GM12801 (cell line): ENCODE results near the gene CFAP251.

Source experiments
- TF ChIP-seq, protein P1 (sequence below): IDR thresholded peaks from one replicate; pipeline ENCODE4 v1.5.1; 2011; ENCODE audit warnings: control low read depth; ENCODE audit not compliant: insufficient read length; ENCODE audit errors: extremely low read depth

Gene CFAP251

GRCh38 chr12:122003651-122004611 lies 85.5 kb downstream of the CFAP251 start:
- TF ChIP-seq, protein P1, sequence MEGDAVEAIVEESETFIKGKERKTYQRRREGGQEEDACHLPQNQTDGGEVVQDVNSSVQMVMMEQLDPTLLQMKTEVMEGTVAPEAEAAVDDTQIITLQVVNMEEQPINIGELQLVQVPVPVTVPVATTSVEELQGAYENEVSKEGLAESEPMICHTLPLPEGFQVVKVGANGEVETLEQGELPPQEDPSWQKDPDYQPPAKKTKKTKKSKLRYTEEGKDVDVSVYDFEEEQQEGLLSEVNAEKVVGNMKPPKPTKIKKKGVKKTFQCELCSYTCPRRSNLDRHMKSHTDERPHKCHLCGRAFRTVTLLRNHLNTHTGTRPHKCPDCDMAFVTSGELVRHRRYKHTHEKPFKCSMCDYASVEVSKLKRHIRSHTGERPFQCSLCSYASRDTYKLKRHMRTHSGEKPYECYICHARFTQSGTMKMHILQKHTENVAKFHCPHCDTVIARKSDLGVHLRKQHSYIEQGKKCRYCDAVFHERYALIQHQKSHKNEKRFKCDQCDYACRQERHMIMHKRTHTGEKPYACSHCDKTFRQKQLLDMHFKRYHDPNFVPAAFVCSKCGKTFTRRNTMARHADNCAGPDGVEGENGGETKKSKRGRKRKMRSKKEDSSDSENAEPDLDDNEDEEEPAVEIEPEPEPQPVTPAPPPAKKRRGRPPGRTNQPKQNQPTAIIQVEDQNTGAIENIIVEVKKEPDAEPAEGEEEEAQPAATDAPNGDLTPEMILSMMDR = no peak

DNA sequence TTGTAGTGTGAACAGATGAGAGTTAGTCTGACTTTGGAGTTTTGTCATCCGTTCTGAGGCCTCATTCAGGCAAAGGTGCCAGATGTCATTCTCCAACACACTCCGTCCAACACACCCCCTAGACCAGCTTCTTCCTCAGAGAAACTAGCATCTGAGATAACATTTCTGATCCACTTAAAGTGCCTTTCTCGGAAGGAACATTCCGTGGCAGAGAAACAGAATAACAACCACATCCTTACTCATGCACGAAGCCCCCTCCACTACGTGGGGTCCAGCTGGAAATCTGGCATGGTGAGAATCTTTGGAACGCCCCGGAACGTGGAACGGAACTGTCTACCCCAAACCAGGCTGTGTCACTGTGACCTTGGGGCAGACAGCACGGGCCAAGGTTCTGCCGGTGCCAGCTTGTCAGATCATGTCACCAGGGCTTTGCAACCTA lies 86.3 kb downstream of the CFAP251 start:
- TF ChIP-seq, protein P1 = no peak

DNA sequence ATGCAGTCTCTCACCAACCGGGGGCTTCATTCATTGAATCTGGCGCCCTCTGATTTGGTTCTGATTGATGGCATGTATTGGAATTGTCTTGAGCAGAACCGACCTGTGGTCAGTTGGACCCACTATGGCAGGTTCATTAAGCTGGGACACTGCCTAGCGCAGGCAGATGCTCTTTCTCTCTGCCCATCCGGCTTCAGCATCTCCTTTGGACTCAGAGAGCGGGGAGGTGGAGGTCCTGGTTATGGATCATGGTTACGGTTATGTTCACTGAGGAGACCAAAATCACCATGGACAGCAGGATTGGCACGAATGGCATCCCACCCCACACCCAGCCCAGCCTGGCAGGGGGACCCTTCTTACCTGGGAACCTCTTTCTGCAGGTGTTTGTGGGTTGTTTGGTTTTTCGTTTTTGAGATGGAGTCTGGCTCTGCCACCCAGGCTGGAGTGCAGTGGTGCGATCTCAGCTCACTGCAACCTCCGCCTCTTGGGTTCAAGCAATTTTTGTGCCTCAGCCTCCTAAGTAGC lies 86.9 kb downstream of the CFAP251 start:
- TF ChIP-seq, protein P1 = no peak

- TF ChIP-seq, protein P1 = no peak
These were observed 88.0 kb downstream of the CFAP251 start for GRCh38 chr12:122006186-122006926.

GRCh38 chr12:122009741-122010140 lies 91.3 kb downstream of the CFAP251 start:
- TF ChIP-seq, protein P1 = no peak

- TF ChIP-seq, protein P1 = no peak
These were observed 93.8 kb downstream of the CFAP251 start for GRCh38 chr12:122012184-122012583.

- TF ChIP-seq, protein P1 = no peak
These were observed 94.7 kb downstream of the CFAP251 start for GRCh38 chr12:122013136-122013535.
